ENCODE measurements around the gene RPL22L1. TPM values are rescaled to one million over a fixed set of nuclear protein-coding genes. Genes with fewer than 3 reads are reported as not detected.

Gene RPL22L1
- total and polyA plus RNA-seq, 2 of the 4 experiments (the other 2 are of a cell fraction) = 37.1 to 92.0 TPM

DNA sequence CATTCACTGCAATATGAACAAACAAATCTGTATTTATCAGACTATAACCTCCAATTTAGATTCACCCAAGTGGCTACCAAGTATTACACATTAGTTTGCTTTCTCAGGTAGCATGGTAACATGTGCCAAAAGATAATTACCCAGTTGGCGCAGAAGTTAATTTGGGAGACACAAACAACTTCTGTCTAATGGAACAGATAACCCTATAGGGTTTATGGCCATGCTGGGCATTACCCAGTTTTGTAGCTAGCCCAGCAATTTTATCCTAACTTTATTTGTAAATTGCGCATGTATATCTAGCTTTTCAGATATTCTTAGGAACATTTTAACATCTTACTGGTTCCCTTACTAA lies 780 bp downstream of the RPL22L1 start:
- intact Hi-C loops (cut with micrococcal nuclease) (no loop called here), dilution Hi-C loops (cut with HindIII; ENCODE audit: low sequenced_read_pairs, unreplicated experiment) (no loop called here), in situ Hi-C loops (cut with MboI; ENCODE audit: low sequenced_read_pairs) (no loop called here)
- DNase-seq (no peak), ATAC-seq (ENCODE audit: low read depth) (no peak)
- Histone ChIP-seq H2BK120ac (ENCODE audit: low read depth, low read length) (no peak overlapping the region), H3K4me2 (ENCODE audit: low read depth, low read length) (peak overlapping the region; percentile 93), H2AFZ (replicated peaks; ENCODE audit: low read length, poor library complexity) (no peak overlapping the region), H2AK5ac (ENCODE audit: low read depth, low read length) (no peak overlapping the region), H2BK15ac (ENCODE audit: low read depth, low read length) (no peak overlapping the region), H4K91ac (ENCODE audit: insufficient read depth, low read depth, low read length) (no peak overlapping the region), H3K4me3 (ENCODE audit: insufficient read depth, low read depth, low read length) (peak overlapping the region; percentile 75), H3K23ac (ENCODE audit: low read depth, low read length) (peak overlapping the region; percentile 33; the same call in 1 of the 2 replicates), H3K27me3 (ENCODE audit: control insufficient read depth, insufficient read depth, low read length) (no peaks in the 10 kb centered on the region), H2BK20ac (ENCODE audit: low read depth, low read length) (no peak overlapping the region), H4K5ac (ENCODE audit: low read depth, low read length) (peak overlapping the region; percentile 23; the same call in 1 of the 2 replicates), H4K20me1 (ENCODE audit: insufficient read depth, low read length) (peaks cover 15% of the 10 kb centered on the region; the same call in 1 of the 2 replicates), H3K4me1 (ENCODE audit: control insufficient read depth, insufficient read depth, low read length) (peaks cover 3% of the 10 kb centered on the region; the same call in 1 of the 2 replicates), H2BK5ac (ENCODE audit: low read depth, low read length, poor library complexity, severe bottlenecking) (peak overlapping the region; percentile 84), H2AK9ac (replicated peaks; ENCODE audit: low read depth, low read length, poor library complexity) (no peak overlapping the region), H3K56ac (ENCODE audit: extremely low read depth, insufficient read depth, low read length) (no peak overlapping the region), H3K9me1 (ENCODE audit: insufficient read depth, low read length) (peaks cover 4% of the 10 kb centered on the region; the same call in 1 of the 2 replicates), H3K4ac (ENCODE audit: low read depth, low read length) (peak overlapping the region; percentile 5; the same call in 1 of the 2 replicates), H3K9ac (ENCODE audit: low read depth, low read length) (peak overlapping the region; percentile 95), H3K36me3 (ENCODE audit: control insufficient read depth, insufficient read depth, low read length) (peaks cover 14% of the 10 kb centered on the region), H4K8ac (ENCODE audit: low read depth in 2 of 2, low read length in 2 of 2) (no peak overlapping the region; a peak in 2 of 4 replicates), H3K9me3 (ENCODE audit: control insufficient read depth, insufficient read depth, low read length) (no peaks in the 10 kb centered on the region), H3K18ac (ENCODE audit: low read depth, low read length) (peak overlapping the region; percentile 8; the same call in 1 of the 2 replicates), H3K27ac (ENCODE audit: insufficient read depth, low read length) (no peak overlapping the region; the same call in 1 of the 2 replicates), H3K14ac (replicated peaks; ENCODE audit: low read depth, low read length) (peak overlapping the region; percentile 100), H3K79me1 (ENCODE audit: low read depth in 1 of 2, low read length in 2 of 2) (peaks cover 3 to 31% of the 10 kb centered on the region in 2 experiments; a peak in 3 of 4 replicates)
- CTCF ChIA-PET = no interaction called here
- POLR2A ChIA-PET (ENCODE audit: unreplicated experiment) = no interaction called here
- no peak for TF ChIP-seq MAZ (IDR thresholded peaks at IDR 0.05; ENCODE audit: borderline replicate concordance, low read depth, low read length)
- TF ChIP-seq SMC3 (IDR thresholded peaks at IDR 0.05; ENCODE audit: low read depth, low read length) = no peak
- TF ChIP-seq RCOR1 (IDR thresholded peaks at IDR 0.05; ENCODE audit: insufficient replicate concordance, low read length) = no peak
- TF ChIP-seq BHLHE40 (IDR thresholded peaks at IDR 0.05; ENCODE audit: low read depth, low read length) = no peak
- TF ChIP-seq, protein P1, sequence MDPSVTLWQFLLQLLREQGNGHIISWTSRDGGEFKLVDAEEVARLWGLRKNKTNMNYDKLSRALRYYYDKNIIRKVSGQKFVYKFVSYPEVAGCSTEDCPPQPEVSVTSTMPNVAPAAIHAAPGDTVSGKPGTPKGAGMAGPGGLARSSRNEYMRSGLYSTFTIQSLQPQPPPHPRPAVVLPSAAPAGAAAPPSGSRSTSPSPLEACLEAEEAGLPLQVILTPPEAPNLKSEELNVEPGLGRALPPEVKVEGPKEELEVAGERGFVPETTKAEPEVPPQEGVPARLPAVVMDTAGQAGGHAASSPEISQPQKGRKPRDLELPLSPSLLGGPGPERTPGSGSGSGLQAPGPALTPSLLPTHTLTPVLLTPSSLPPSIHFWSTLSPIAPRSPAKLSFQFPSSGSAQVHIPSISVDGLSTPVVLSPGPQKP (IDR thresholded peaks at IDR 0.05; ENCODE audit: borderline replicate concordance, low read depth, low read length) = no peak
- no peak; the same call in 1 of the 2 replicates for TF ChIP-seq POLR2A (IDR thresholded peaks at IDR 0.05; ENCODE audit: low read depth, low read length)
- no peak for TF ChIP-seq MXI1 (IDR thresholded peaks at IDR 0.05; ENCODE audit: borderline replicate concordance, low read depth, low read length)
- TF ChIP-seq RFX5 (IDR thresholded peaks at IDR 0.05; ENCODE audit: low read depth, low read length) = no peak
- BruUV-seq (replicated peaks) = no TSS peak
- no CpG with 5 or more reads among the region's 2 CpGs for WGBS, 2 experiments (ENCODE audit: extremely low coverage in 2 of 2, insufficient read length in 1 of 2)
